Measurements from ENCODE around the gene UGT1A6. TPM values are rescaled to one million over a fixed set of nuclear protein-coding genes. Genes with fewer than 3 reads are reported as not detected.

UGT1A6 gene
- total and polyA plus RNA-seq, 12 donors, result not detected

- no peak for DNase-seq
- TF ChIP-seq CTCF (IDR thresholded peaks at IDR 0.05), result no peak
- Histone ChIP-seq H3K4me3 (no peak overlapping the region), H3K9me3 (peaks cover 0 to 10% (median 0%) of the 10 kb centered on the region in 11 donors), H3K27me3 (peaks cover 0 to 11% (median 0%) of the 10 kb centered on the region in 7 donors), H3K36me3 (no peaks in the 10 kb centered on the region), H3K4me1 (no peaks in the 10 kb centered on the region), H3K27ac (no peak overlapping the region)
- intact Hi-C loops (cut with DNase I), result no loop called here
- whole genome bisulfite sequencing, 2 donors, result 17 to 33% methylated on average over 1 of the region's 1 CpG
- no peak for ATAC-seq
Measured at GRCh38 chr2:233663911-233664310, 28.8 kb upstream of the UGT1A6 start.

GRCh38 chr2:233668605-233669260 lies 24.0 kb upstream of the UGT1A6 start:
- H3K27ac ChIP-seq, result no peak overlapping the region
- ATAC-seq (no peak), DNase-seq (no peak)
- peaks cover 0 to 10% (median 0%) of the 10 kb centered on the region in 11 donors for H3K9me3 ChIP-seq
- H3K27me3 ChIP-seq, result peaks cover 0 to 10% (median 0%) of the 10 kb centered on the region in 7 donors
- H3K4me3 ChIP-seq, result no peak overlapping the region
- 92 to 95% methylated on average over 4 of the region's 4 CpGs for WGBS, 2 donors
- H3K4me1 ChIP-seq, result no peaks in the 10 kb centered on the region
- TF ChIP-seq CTCF (IDR thresholded peaks at IDR 0.05), result no peak
- intact Hi-C loops (cut with DNase I), result no loop called here
- H3K36me3 ChIP-seq, result no peaks in the 10 kb centered on the region

- ATAC-seq, result no peak
- WGBS, 2 donors, result 80 to 81% methylated on average over 5 of the region's 5 CpGs
- H3K36me3 ChIP-seq, result no peaks in the 10 kb centered on the region
- no peak for DNase-seq
- TF ChIP-seq CTCF (IDR thresholded peaks at IDR 0.05), result no peak
- intact Hi-C loops (cut with DNase I), result no loop called here
- H3K9me3 ChIP-seq, result no peaks in the 10 kb centered on the region
- H3K4me3 ChIP-seq, result no peak within 1 kb of the TSS
- H3K27me3 ChIP-seq, result peaks cover 0 to 12% (median 0%) of the 10 kb centered on the region in 7 donors
- no peak within 1 kb of the TSS for H3K27ac ChIP-seq
- H3K4me1 ChIP-seq, result no peaks in the 10 kb centered on the region
Measured at GRCh38 chr2:233671290-233672161, 21.2 kb upstream of the UGT1A6 start, which contains the start of gene UGT1A9. UGT1A9 (plus strand) TSS chr2:233671898; CDS start chr2:233671935, 37 bp downstream.

GRCh38 chr2:233672886-233673285 lies 19.8 kb upstream of the UGT1A6 start:
- Histone ChIP-seq H3K36me3 (no peaks in the 10 kb centered on the region), H3K9me3 (no peaks in the 10 kb centered on the region), H3K4me1 (no peaks in the 10 kb centered on the region), H3K27ac (no peak overlapping the region), H3K4me3 (no peak overlapping the region), H3K27me3 (peaks cover 0 to 22% (median 0%) of the 10 kb centered on the region in 7 donors)
- intact Hi-C loops (cut with DNase I), result no loop called here
- no peak for TF ChIP-seq CTCF (IDR thresholded peaks at IDR 0.05)
- DNase-seq (no peak), ATAC-seq (no peak)
- WGBS, 2 donors, result 69 to 92% methylated on average over 3 of the region's 3 CpGs

Measured in heart right ventricle (tissue), 16 donors.